T follicular helper cell (primary cell): ENCODE data around the gene MPO.

Experiments
- DNase-seq: peaks from one replicate; pipeline ENCODE4 v3.0.0-alpha.2; 2020; ENCODE audit warnings: low read depth

MPO gene

DNA sequence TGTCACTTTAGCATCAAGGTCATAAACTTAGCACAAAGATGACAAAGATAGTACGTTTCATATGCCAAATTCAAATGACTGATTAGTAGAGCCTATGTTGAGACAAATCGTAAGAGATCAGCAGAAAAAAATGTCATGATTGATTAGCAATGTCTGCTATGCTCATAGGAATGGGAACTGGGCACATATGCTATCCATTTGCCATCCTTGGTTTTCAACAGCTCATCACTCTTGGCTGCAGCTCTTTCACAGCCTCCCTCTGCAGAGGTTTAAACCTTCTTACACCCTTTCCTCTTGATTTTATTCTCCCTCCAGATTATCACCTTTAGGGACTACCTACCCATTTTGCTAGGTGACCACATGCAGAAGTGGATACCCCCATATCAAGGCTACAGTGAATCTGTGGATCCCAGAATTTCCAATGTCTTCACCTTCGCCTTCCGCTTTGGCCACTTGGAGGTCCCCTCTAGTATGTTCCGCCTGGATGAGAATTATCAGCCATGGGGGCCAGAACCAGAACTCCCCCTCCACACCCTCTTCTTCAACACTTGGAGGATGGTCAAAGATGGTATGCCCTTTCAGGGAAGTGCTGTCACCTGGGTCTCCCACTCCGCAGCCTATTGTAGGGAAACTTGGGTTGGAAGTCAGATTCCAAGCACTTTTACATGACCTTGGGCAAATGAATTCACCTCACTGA lies 16.2 kb downstream of the MPO start:
- DNase-seq, result no peak

DNA sequence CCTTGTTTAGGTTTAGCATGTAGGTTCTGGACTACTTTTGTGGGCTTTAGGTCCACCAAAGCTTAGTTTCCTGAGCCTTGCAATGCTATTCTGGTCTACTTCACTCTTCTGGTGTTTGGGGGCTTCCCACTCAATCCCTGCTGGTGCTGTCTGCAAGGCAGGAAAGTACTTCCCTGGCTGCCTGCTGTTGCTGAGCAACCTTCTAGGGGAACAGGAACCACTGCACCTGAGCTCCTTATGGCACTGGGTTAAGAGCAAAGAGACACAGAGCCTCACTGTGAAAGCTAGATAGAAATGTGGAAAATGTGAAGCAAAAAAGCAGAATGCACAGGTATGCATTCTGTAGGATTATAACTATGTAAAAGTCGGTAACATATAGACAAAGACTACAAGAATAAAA lies 17.0 kb downstream of the MPO start:
- no peak for DNase-seq

DNA sequence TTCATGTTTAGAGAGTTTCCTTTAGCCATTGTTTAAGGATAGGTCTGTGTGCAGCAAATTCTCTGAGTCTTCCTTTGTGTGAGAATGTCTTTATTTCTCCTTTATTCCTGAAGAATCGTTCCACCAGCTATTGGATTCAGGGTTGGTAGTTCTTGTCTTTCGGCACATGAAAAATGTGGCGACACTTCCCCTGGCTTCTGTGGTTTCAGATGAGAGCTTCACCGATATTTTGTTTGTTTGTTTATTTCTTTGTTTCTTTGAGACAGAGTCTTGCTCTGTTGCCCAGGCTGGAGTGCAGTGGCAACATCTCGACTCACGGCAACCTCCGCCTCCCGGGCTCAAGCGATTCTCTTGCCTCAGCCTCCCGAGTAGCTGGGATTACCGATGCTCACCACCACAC lies 18.6 kb downstream of the MPO start:
- DNase-seq, result no peak

DNA sequence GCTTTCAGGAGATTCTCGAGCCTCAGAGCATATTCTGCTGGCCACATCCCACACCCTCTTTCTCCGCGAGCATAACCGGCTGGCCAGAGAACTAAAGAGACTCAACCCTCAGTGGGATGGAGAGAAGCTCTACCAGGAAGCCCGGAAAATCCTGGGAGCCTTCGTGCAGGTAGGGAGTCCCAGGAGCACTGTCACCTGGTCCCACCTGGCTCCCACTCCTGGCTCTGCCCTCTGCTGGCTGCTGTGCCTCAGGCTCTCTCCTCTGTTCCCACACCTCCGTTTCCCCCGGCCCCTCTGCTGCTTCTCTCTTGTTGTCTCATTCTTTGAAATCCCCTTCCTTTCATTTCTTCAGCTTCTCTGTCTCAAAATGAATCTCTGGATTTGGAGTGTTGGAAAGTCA lies 25.9 kb downstream of the MPO start:
- DNase-seq, result no peak

DNA sequence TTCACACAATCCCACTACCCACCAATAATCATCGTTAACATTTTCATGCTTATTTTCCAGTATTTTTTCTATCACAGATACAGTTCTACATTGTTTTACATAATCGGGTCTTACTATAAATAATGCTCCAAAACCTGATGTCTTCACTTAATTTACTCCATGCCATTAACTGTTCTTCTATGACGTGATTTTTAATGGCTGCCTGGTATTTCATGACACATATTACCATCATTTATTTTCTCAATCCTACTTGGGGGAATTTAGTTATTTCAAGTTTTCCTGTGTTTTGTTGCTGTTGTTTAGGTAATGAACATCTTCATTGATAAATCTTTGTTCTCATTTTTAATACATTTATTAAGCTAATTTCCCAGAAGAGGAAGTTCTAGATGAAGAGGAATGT lies 27.7 kb downstream of the MPO start:
- no peak for DNase-seq

DNA sequence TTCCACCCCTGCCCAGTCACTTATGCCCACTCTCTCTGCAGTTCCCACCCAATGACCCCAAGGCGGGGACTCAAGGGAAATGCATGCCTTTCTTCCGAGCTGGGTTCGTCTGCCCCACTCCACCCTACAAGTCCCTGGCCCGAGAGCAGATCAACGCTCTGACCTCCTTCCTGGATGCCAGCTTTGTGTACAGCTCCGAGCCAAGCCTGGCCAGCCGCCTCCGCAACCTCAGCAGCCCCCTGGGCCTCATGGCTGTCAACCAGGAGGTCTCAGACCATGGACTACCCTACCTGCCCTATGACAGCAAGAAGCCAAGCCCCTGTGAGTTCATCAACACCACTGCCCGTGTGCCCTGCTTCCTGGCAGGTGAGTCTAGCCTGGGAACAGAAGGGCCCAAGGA lies 28.6 kb downstream of the MPO start:
- DNase-seq, result no peak

DNA sequence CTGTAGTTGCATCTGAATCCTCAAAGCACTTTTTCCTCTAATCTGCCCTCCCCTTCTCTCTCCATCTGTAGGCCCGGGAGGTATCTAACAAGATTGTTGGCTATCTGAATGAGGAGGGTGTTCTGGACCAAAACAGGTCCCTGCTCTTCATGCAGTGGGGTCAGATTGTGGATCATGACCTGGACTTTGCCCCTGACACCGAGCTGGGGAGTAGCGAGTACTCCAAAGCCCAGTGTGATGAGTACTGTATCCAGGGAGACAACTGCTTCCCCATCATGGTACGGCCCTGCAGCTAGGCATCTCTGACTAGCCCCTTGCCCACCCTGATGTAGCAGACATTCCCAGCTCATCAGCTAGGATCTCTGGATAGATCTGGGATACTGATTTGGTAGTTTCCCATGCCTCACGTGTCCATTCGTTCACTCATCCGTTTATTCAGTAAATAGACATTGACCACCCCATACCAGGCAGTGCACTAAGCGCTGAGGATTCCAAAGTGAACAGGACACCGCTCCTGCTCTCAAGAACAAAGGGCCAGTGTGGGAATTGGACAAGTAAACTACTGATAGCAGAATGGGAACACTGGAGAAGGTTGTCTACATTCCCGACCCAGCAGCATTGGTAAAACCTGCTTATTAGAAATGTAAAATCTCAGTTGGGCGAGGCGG lies 30.3 kb downstream of the MPO start:
- no peak for DNase-seq

DNA sequence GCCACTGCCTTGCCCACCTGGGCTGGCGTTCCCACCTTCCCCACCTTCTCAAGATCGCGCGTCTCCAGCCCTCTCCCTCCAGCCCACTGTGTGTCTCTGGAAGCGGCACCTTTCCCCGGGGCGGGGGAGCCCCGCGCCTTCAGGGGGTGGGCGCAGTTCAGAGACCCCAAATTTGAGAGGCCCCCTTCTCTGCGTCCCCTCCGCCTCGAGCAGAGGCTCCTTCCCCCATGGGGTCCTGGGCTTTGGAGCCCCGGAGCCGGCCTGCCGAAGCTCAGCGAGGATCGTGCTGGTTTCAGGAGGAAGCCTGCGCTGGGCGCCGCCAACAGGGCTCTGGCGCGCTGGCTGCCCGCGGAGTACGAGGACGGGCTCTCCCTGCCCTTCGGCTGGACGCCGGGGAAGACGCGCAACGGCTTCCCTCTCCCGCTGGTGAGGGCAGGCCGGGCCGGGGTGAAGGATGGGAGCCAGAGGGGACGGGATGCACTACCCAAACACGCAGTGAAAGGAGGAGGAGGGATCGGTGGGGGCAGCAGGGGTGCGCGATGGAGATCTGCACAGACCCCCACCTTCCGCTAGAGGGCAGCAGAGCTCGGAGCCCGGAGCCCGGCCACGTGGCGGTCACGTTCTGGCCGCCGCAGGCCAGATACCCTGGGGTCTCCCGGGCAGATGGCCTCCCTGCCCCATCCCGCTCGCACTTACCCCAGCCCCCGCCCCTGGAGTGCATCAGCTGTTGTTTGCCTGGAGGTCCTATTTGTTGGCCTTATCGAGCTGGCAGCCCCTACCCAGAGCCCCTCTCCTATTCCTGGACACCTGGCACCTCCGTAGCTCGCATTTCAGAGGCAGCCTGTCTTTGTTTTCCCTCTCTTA lies 31.2 kb downstream of the MPO start:
- DNase-seq, result peak; percentile 58

DNA sequence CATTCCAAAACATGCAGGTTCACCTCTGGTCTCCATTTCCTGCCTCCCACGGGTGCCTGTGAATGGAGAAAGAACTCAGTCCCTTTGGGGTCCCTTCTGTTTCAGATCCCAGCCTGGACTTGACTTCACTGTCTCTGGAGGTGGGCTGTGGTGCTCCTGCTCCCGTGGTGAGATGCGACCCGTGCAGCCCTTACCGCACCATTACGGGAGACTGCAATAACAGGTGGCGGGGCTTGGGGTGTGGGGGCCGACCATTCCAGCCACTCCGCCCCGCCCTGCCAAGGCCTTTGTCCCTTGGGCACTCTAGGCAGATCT lies 31.8 kb downstream of the MPO start:
- DNase-seq, result no peak

DNA sequence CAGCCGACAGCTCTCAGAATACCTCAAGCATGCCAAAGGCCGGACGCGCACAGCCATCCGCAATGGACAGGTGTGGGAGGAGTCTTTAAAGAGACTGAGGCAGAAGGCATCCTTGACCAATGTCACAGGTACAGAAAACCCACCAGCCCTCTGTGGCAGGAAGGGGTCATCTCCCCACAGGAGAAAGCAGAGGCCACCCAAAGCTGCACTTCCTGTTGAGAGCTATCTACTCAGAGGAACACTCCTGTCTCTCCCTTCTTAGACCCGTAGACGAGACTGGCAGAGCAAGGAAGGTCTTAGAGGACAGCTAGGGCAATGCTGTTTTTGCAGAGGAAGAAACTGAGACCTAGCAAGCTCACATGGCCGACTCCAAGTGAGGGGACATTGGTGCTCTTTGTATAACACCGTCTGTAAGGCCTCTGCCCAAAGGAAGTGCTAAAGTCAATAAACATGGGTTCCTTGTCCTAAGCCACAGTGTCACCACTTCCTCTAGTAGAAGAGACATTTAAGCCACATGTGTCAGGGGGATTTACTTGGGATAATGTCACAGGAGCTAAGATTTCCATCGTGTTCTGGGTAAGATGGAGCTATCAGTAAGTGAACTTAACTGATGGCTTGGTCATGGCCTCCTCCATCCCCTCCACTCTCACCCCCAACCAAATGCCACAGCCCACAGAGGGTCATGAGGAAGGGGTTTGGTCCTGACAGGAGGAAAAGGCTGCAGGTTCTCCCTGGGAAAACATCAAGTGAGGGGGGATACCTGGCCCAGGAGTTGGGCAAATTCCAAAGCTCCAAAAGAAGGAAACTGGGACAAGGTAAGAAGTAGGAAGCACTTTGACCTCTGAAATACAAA lies 33.0 kb downstream of the MPO start:
- no peak for DNase-seq

DNA sequence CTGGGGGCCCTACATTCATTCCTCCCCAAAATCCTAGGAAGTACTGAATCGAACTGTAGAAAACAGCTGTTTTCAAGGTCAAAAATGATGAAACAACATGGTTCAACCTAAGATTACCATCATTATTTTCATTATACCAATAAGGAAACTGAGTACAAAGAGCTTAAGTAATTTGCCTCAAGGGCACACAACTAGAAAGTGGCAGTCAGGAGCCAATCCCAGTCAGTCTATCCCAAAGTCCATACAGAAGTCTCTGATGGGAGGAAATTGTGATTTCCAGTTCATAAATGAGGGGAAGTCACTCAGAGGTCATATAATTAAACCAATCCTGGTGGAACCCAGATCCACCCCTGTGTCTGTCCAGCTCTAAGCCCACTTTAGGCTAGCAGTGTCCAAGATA lies 34.0 kb downstream of the MPO start:
- no peak for DNase-seq

DNA sequence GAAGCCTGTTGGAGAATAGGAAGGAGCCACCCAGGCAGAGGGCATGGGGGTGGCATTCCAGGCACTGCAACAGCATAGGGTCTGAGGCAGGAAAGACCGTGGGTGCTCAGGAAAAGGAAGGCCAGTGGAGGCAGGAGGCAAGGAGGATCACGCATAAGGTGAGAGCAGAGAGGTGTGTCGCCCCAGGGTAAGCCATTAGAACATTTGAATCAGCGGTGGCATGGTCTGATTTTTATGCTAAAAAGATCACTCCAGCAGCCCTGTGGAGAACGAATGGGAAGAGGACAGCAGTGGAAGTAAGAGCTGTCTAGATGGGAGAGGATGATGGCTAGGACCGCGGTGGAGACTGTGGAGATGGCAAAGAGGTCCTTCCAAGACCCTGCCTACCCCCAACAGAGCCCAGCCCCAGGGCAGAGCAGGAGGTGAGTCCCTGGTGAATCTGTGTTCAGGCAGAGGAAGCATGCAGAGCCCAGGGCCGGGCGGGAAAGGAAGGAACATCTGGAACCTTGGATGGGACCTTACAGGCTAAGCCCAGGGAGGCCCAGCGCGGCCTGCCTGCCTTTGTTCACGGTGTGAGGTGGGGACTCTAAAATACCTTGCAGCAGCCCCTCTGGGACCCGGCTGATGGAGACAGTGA lies 34.5 kb downstream of the MPO start:
- no peak for DNase-seq

DNA sequence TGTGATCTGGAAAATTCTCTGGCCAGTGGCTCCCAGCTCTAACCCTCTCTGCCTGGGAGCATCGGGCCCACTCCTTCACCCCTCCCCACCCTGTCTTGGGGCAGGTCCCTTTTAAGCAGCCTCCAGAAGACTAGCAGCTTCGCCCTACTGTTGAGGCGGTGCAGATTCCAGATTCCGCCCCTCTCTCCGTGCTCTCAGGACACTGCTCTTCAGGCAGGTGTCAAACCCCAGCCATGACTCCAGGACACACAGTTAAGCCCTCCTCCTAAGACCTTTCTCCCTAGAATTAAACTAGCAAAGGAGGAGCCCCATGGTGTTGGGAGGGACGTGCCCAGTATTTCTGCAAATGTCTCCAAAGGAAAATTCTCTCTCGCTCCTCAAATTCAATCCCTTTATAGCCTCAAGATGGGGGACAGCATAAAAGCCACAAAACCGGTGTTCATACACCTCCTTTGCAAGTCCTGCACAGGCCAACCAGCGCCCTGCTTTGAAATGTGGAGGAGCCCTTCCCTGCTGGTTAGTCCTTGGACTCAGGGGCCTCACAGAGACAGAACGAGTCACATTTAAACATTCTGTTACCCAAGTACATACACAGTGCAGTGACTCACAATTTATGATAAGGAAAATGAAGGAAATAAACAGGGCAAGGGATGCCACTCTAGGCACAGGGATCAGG lies 35.2 kb downstream of the MPO start:
- DNase-seq, result no peak

DNA sequence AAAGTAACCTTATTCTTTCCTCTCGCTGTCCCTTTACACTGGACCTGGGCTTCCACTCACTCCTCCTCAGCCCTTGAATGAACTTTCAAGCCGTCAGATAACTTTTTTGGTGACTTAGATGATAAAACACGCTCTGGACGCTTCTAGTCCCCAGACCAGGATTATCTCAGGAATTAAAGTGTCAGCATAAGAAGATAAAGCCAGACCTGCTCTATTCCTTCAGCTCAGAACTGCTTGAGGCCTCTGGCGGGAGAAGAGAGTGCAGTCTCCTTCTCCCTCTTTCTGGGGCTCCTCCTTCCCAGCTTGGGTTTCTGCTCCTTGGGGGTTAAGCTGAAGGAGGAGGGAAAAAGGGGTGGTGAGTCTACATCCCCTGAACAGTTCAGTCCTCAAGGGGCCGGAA lies 35.8 kb downstream of the MPO start:
- DNase-seq, result no peak

DNA sequence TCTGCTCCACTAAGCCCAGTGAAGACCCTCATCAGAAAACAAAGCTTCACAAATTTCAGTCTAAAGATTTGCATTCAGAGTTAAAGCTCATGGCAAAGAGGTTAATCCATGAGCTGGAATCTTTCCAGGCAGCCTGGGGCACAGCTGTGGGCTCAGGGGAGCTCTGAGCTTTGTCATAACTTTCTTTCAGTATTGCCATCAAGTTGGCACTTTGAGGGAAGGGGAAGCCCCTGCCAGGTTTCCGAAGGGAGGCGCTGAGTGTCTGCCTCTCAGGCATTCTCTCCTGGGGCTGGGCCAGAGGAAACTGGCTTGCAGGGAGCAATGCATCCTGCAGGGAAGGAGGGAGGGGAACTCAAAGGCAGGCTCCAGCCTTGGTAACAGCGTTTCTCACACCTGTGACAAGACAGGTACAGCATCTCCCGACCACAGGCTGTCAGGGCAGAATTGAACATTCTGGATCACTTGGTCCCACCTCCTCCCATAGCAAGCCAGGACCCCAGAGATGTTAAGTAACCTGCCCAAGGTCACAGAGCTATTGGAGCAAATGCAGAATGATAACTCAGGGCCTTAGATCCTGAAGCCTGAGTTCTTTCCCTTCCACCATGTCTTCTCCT lies 38.5 kb downstream of the MPO start:
- DNase-seq, result no peak

DNA sequence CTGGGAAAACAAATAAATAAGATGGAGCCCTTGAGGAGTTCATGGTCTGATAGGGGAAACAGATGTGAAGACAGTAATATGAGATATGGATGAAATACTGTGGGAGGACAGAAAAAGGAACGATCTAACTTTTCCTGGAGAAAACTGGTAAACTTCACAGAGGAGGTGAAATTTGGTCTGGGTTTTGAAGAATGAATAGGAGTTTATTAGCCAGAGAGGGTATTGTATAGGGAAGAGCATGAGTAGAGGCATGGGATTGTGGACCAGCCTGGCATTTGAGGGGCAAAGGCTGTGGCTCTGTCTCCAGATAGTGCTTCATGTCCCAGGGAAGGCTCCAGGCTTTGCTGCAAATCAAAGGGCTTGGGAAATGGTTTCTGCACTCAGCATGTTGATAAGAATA lies 40.7 kb downstream of the MPO start:
- DNase-seq, result no peak

DNA sequence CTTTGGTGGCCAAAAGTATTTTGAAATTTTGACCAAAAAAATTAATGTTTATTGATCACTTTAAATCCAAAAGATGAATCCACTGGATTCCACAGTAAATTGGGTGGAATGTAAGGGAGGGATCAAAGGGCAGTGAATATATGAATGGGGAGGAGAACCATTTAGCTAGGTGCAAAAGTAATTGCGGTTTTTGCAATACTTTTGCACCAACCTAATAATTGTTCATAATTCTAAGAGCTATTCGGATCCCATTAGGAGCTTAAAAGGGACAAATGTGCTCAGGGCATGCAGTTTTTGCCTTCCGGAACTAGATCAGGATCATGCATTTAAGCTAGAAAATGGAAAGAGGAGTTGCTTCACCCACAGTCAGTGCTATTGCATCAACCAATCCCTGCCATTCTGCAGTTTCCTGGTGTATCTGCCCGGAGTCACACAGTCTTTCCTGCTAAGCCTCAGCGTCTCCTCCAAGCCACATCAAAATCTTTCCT lies 42.5 kb downstream of the MPO start, which contains the start of gene LPO:
LPO (plus strand) TSS at position 438 of the 488 bp plus-strand sequence. CDS start 4,396 bp downstream, outside the sequence.
- DNase-seq, result no peak

DNA sequence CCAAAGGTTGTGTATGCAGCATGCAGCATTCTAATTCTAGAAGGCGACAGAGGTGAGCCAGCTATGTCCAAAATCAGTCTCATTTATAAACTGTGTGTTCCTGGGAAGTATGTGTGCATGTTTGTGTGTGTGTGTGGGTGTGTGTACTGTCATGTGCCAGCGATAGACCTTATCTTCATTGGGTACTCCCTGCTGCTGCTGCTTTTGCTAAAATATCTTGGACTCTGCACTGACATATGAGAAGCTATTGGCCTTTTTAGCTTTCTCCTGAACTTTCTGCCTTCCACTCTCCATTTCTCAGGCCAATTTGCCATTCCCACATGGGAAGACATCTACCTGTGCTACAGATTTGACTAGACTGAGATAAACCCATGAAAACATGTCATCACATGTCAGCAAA lies 44.3 kb downstream of the MPO start:
- no peak for DNase-seq

DNA sequence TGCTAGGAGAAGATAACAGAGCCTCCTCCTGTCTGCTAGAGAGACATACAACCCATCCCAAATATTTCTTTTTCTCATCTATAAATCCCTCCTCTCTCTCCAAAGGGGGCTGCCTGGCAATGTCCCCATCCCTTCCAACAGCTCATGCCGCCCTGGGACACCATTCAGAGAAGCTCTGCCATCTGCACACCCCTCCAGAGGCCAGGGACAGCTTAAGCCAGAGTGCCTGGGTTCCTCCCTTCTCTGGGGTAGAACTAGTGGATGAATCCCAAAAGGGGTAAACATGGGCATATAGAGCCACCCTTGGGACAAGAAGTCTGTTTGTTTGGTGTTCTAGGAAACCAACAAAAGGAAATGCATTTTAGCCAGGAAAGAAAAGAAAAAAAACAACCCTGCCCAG lies 44.9 kb downstream of the MPO start:
- DNase-seq, result no peak

DNA sequence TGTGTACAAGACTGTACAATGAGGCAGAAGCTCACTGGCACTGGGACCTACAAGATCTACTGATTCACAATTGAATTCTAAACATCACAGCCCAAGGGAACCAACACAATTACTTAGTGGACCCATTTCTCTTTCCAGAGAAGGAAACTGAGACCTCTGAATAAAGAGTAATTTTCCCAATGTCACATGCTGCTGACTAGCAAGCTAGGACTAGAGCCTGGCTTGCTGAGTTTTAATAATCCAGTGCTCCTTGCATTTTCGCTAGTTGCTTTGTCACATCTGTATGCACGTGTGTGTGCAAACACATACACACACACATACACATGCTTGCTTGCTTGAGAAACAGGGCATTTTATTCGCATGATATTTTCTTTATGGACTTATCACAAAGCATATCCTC lies 46.2 kb downstream of the MPO start:
- DNase-seq, result no peak
